ENCODE measurements around the gene C2orf15.

The C2orf15 gene

GRCh38 chr2:99140056-99140859 lies 1.2 kb upstream of the C2orf15 start:
- H3K4me3 ChIP-seq (ENCODE audit: low read length): peak overlapping the region; percentile 90
- H3K4me1 ChIP-seq (ENCODE audit: insufficient read depth, low read length): peaks cover 11% of the 10 kb centered on the region
- no peaks in the 10 kb centered on the region for H3K36me3 ChIP-seq (ENCODE audit: insufficient read depth, low read depth, low read length)
- H3K27ac ChIP-seq (ENCODE audit: low read length): no peak overlapping the region
- H3K9ac ChIP-seq (ENCODE audit: low read depth, low read length): peak overlapping the region; percentile 76; the same call in 1 of the 2 replicates
- H3K9me3 ChIP-seq (ENCODE audit: insufficient read depth, low read depth, low read length): peaks cover 6% of the 10 kb centered on the region
- H3K27me3 ChIP-seq (ENCODE audit: insufficient read depth, low read length): peaks cover 8% of the 10 kb centered on the region; the same call in 1 of the 2 replicates

GRCh38 chr2:99140860-99141109 lies 722 bp upstream of the C2orf15 start:
- peaks cover under 1% of the 10 kb centered on the region; the same call in 1 of the 2 replicates for H3K9me3 ChIP-seq (ENCODE audit: insufficient read depth, low read depth, low read length)
- H3K27me3 ChIP-seq (ENCODE audit: insufficient read depth, low read length): peaks cover 8% of the 10 kb centered on the region; the same call in 1 of the 2 replicates
- peaks cover 11% of the 10 kb centered on the region for H3K4me1 ChIP-seq (ENCODE audit: insufficient read depth, low read length)
- peak overlapping the region; percentile 76; the same call in 1 of the 2 replicates for H3K9ac ChIP-seq (ENCODE audit: low read depth, low read length)
- no peak overlapping the region for H3K27ac ChIP-seq (ENCODE audit: low read length)
- no peaks in the 10 kb centered on the region for H3K36me3 ChIP-seq (ENCODE audit: insufficient read depth, low read depth, low read length)
- H3K4me3 ChIP-seq (ENCODE audit: low read length): peak overlapping the region; percentile 90

- Histone ChIP-seq H3K27me3 (ENCODE audit: insufficient read depth, low read length) (no peaks in the 10 kb centered on the region), H3K9ac (ENCODE audit: low read depth, low read length) (no peak overlapping the region), H3K27ac (ENCODE audit: low read length) (no peak overlapping the region), H3K4me1 (ENCODE audit: insufficient read depth, low read length) (peaks cover 7% of the 10 kb centered on the region), H3K9me3 (ENCODE audit: insufficient read depth, low read depth, low read length) (no peaks in the 10 kb centered on the region), H3K4me3 (ENCODE audit: low read length) (no peak overlapping the region), H3K36me3 (ENCODE audit: insufficient read depth, low read depth, low read length) (peaks cover 6% of the 10 kb centered on the region; the same call in 1 of the 2 replicates)
These were observed 9.2 kb downstream of the C2orf15 start for GRCh38 chr2:99150706-99151105.

GRCh38 chr2:99152199-99152895 lies 10.8 kb downstream of the C2orf15 start:
- H3K9ac ChIP-seq (ENCODE audit: low read depth, low read length): no peak overlapping the region
- H3K36me3 ChIP-seq (ENCODE audit: insufficient read depth, low read depth, low read length): peaks cover 16% of the 10 kb centered on the region
- no peak overlapping the region for H3K4me3 ChIP-seq (ENCODE audit: low read length)
- H3K9me3 ChIP-seq (ENCODE audit: insufficient read depth, low read depth, low read length): no peaks in the 10 kb centered on the region
- H3K4me1 ChIP-seq (ENCODE audit: insufficient read depth, low read length): peaks cover 7% of the 10 kb centered on the region
- H3K27me3 ChIP-seq (ENCODE audit: insufficient read depth, low read length): no peaks in the 10 kb centered on the region
- H3K27ac ChIP-seq (ENCODE audit: low read length): no peak overlapping the region

- Histone ChIP-seq H3K36me3 (ENCODE audit: insufficient read depth, low read depth, low read length) (peaks cover 24% of the 10 kb centered on the region), H3K4me3 (ENCODE audit: low read length) (peak overlapping the region; percentile 94), H3K27me3 (ENCODE audit: insufficient read depth, low read length) (no peaks in the 10 kb centered on the region), H3K9ac (ENCODE audit: low read depth, low read length) (peak overlapping the region; percentile 86), H3K4me1 (ENCODE audit: insufficient read depth, low read length) (peaks cover 7% of the 10 kb centered on the region), H3K27ac (ENCODE audit: low read length) (peak overlapping the region; percentile 62), H3K9me3 (ENCODE audit: insufficient read depth, low read depth, low read length) (no peaks in the 10 kb centered on the region)
These were observed 12.6 kb downstream of the C2orf15 start for GRCh38 chr2:99153921-99154604.

GRCh38 chr2:99154643-99155536 lies 13.4 kb downstream of the C2orf15 start, which contains the start of the genes LIPT1 and TSGA10:
Gene LIPT1, plus strand, starts transcription at chr2:99154967. Its CDS starts 6,991 bp downstream, at chr2:99161958.
Gene TSGA10, minus strand, starts transcription at chr2:99154942. Its CDS starts 45,503 bp downstream, at chr2:99109439.
- Histone ChIP-seq H3K36me3 (ENCODE audit: insufficient read depth, low read depth, low read length) (peaks cover 31% of the 10 kb centered on the region), H3K4me3 (ENCODE audit: low read length) (peak within 1 kb of the TSS; percentile 94), H3K9me3 (ENCODE audit: insufficient read depth, low read depth, low read length) (no peaks in the 10 kb centered on the region), H3K9ac (ENCODE audit: low read depth, low read length) (peak within 1 kb of the TSS; percentile 86), H3K27ac (ENCODE audit: low read length) (peak within 1 kb of the TSS; percentile 62), H3K27me3 (ENCODE audit: insufficient read depth, low read length) (no peaks in the 10 kb centered on the region), H3K4me1 (ENCODE audit: insufficient read depth, low read length) (peaks cover 7% of the 10 kb centered on the region)

GRCh38 chr2:99156891-99157290 lies 15.4 kb downstream of the C2orf15 start:
- H3K9ac ChIP-seq (ENCODE audit: low read depth, low read length): no peak overlapping the region
- H3K4me1 ChIP-seq (ENCODE audit: insufficient read depth, low read length): peaks cover 7% of the 10 kb centered on the region
- no peaks in the 10 kb centered on the region for H3K9me3 ChIP-seq (ENCODE audit: insufficient read depth, low read depth, low read length)
- no peak overlapping the region for H3K27ac ChIP-seq (ENCODE audit: low read length)
- peaks cover 32% of the 10 kb centered on the region for H3K36me3 ChIP-seq (ENCODE audit: insufficient read depth, low read depth, low read length)
- no peaks in the 10 kb centered on the region for H3K27me3 ChIP-seq (ENCODE audit: insufficient read depth, low read length)
- H3K4me3 ChIP-seq (ENCODE audit: low read length): no peak overlapping the region

GRCh38 chr2:99158599-99158998 lies 17.1 kb downstream of the C2orf15 start:
- H3K27ac ChIP-seq (ENCODE audit: low read length): no peak overlapping the region
- peaks cover 40% of the 10 kb centered on the region for H3K36me3 ChIP-seq (ENCODE audit: insufficient read depth, low read depth, low read length)
- no peak overlapping the region for H3K4me3 ChIP-seq (ENCODE audit: low read length)
- H3K9ac ChIP-seq (ENCODE audit: low read depth, low read length): no peak overlapping the region
- no peaks in the 10 kb centered on the region for H3K9me3 ChIP-seq (ENCODE audit: insufficient read depth, low read depth, low read length)
- peaks cover 7% of the 10 kb centered on the region for H3K4me1 ChIP-seq (ENCODE audit: insufficient read depth, low read length)
- H3K27me3 ChIP-seq (ENCODE audit: insufficient read depth, low read length): no peaks in the 10 kb centered on the region

- H3K36me3 ChIP-seq (ENCODE audit: insufficient read depth, low read depth, low read length): peaks cover 40% of the 10 kb centered on the region
- no peak overlapping the region for H3K4me3 ChIP-seq (ENCODE audit: low read length)
- no peak overlapping the region for H3K27ac ChIP-seq (ENCODE audit: low read length)
- no peaks in the 10 kb centered on the region for H3K9me3 ChIP-seq (ENCODE audit: insufficient read depth, low read depth, low read length)
- no peaks in the 10 kb centered on the region; the same call in 1 of the 2 replicates for H3K4me1 ChIP-seq (ENCODE audit: insufficient read depth, low read length)
- H3K27me3 ChIP-seq (ENCODE audit: insufficient read depth, low read length): no peaks in the 10 kb centered on the region
- no peak overlapping the region for H3K9ac ChIP-seq (ENCODE audit: low read depth, low read length)
These were observed 18.1 kb downstream of the C2orf15 start for GRCh38 chr2:99159594-99159993.

GRCh38 chr2:99166218-99166617 lies 24.7 kb downstream of the C2orf15 start:
- Histone ChIP-seq H3K4me1 (ENCODE audit: insufficient read depth, low read length) (no peaks in the 10 kb centered on the region), H3K9ac (ENCODE audit: low read depth, low read length) (no peak overlapping the region), H3K27me3 (ENCODE audit: insufficient read depth, low read length) (no peaks in the 10 kb centered on the region), H3K27ac (ENCODE audit: low read length) (no peak overlapping the region), H3K4me3 (ENCODE audit: low read length) (no peak overlapping the region), H3K36me3 (ENCODE audit: insufficient read depth, low read depth, low read length) (peaks cover 59% of the 10 kb centered on the region), H3K9me3 (ENCODE audit: insufficient read depth, low read depth, low read length) (no peaks in the 10 kb centered on the region)

- H3K4me1 ChIP-seq (ENCODE audit: insufficient read depth, low read length): no peaks in the 10 kb centered on the region
- no peaks in the 10 kb centered on the region for H3K9me3 ChIP-seq (ENCODE audit: insufficient read depth, low read depth, low read length)
- H3K9ac ChIP-seq (ENCODE audit: low read depth, low read length): no peak overlapping the region
- H3K27me3 ChIP-seq (ENCODE audit: insufficient read depth, low read length): no peaks in the 10 kb centered on the region
- no peak overlapping the region for H3K4me3 ChIP-seq (ENCODE audit: low read length)
- peaks cover 68% of the 10 kb centered on the region for H3K36me3 ChIP-seq (ENCODE audit: insufficient read depth, low read depth, low read length)
- no peak overlapping the region for H3K27ac ChIP-seq (ENCODE audit: low read length)
These were observed 28.0 kb downstream of the C2orf15 start for GRCh38 chr2:99169534-99169933.
